ENCODE data around the gene TEC. TPM values are rescaled to one million over a fixed set of nuclear protein-coding genes. Genes with fewer than 3 reads are reported as not detected.

Gene TEC
- total and polyA plus RNA-seq, 2 experiments from 2014 or later = 3.2 to 4.0 TPM

DNA sequence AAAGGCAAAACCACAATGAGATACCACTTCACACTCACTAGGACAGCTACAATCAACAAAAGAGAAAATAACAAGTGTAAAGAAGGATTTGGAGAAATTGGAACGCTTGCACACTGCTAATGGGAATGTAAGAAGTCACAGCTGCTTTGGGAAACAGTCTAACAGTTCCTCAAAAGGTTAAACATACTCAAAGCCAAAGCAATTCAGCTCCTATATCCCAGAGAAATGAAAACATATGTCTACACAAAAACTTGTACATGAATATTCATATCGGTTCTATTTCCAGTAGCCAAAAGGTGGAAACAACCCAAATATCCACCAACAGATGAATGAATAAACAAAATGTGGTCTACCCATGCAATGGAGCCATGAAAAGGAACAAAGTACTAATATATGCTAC, 64.0 kb downstream of the TEC start:
- no peaks in the 10 kb centered on the region for H3K9me3 ChIP-seq (ENCODE audit: low read depth)
- H3K27me3 ChIP-seq = no peaks in the 10 kb centered on the region
- TF ChIP-seq CTCF (IDR thresholded peaks at IDR 0.05; ENCODE audit: low read depth, low read length) = no peak
- H3K27ac ChIP-seq = no peak overlapping the region
- H3K4me1 ChIP-seq (ENCODE audit: low read depth) = peaks cover 20% of the 10 kb centered on the region
- H3K36me3 ChIP-seq = no peaks in the 10 kb centered on the region
- no peak for DNase-seq (ENCODE audit: low read depth in 1 of 2, low spot score in 1 of 2)
- no peak overlapping the region for H3K4me3 ChIP-seq

DNA sequence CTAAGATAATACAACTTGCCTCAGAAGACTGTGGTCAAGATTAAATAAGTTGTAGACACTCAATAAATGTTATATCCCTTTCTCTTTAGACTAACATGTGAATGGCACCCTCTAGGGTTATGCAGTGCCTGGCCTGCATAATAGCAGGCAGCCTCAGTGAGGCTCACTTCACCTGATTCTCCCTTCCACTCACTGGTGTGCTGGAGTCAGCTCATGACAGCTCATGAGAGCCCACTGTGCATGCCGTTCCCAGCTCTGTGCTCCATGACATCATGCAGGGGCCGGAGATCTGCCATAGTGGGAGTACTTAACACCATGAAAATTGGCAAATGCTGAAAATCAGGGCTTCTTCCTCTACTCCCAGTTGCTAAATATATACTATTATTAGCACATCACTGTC, 64.5 kb downstream of the TEC start:
- no peak overlapping the region for H3K27ac ChIP-seq
- peaks cover 20% of the 10 kb centered on the region for H3K4me1 ChIP-seq (ENCODE audit: low read depth)
- peak; percentile 33 to 34 for DNase-seq (ENCODE audit: low read depth in 1 of 2, low spot score in 1 of 2)
- H3K4me3 ChIP-seq = no peak overlapping the region
- H3K36me3 ChIP-seq = no peaks in the 10 kb centered on the region
- H3K27me3 ChIP-seq = no peaks in the 10 kb centered on the region
- H3K9me3 ChIP-seq (ENCODE audit: low read depth) = no peaks in the 10 kb centered on the region
- no peak for TF ChIP-seq CTCF (IDR thresholded peaks at IDR 0.05; ENCODE audit: low read depth, low read length)

GRCh38 chr4:48203819-48204218, 65.8 kb downstream of the TEC start:
- no peaks in the 10 kb centered on the region for H3K9me3 ChIP-seq (ENCODE audit: low read depth)
- DNase-seq (ENCODE audit: low read depth in 1 of 2, low spot score in 1 of 2) = peak in 1 of 2 donors; percentile 31
- H3K4me1 ChIP-seq (ENCODE audit: low read depth) = peaks cover 20% of the 10 kb centered on the region
- no peak overlapping the region for H3K4me3 ChIP-seq
- H3K36me3 ChIP-seq = no peaks in the 10 kb centered on the region
- TF ChIP-seq CTCF (IDR thresholded peaks at IDR 0.05; ENCODE audit: low read depth, low read length) = no peak
- no peaks in the 10 kb centered on the region for H3K27me3 ChIP-seq
- H3K27ac ChIP-seq = peak overlapping the region; percentile 72

GRCh38 chr4:48197643-48198237, 71.9 kb downstream of the TEC start:
- Histone ChIP-seq H3K27ac (no peak overlapping the region), H3K9me3 (ENCODE audit: low read depth) (no peaks in the 10 kb centered on the region), H3K27me3 (no peaks in the 10 kb centered on the region), H3K4me3 (no peak overlapping the region), H3K4me1 (ENCODE audit: low read depth) (peaks cover 3% of the 10 kb centered on the region), H3K36me3 (no peaks in the 10 kb centered on the region)
- TF ChIP-seq CTCF (IDR thresholded peaks at IDR 0.05; ENCODE audit: low read depth, low read length) = no peak
- no peak for DNase-seq (ENCODE audit: low read depth in 1 of 2, low spot score in 1 of 2)

GRCh38 chr4:48196758-48197504, 72.7 kb downstream of the TEC start:
- Histone ChIP-seq H3K27me3 (no peaks in the 10 kb centered on the region), H3K4me3 (no peak overlapping the region), H3K36me3 (no peaks in the 10 kb centered on the region), H3K4me1 (ENCODE audit: low read depth) (peaks cover 2% of the 10 kb centered on the region), H3K9me3 (ENCODE audit: low read depth) (no peaks in the 10 kb centered on the region), H3K27ac (no peak overlapping the region)
- DNase-seq (ENCODE audit: low read depth in 1 of 2, low spot score in 1 of 2) = no peak
- TF ChIP-seq CTCF (IDR thresholded peaks at IDR 0.05; ENCODE audit: low read depth, low read length) = no peak
